Ovary (tissue), 9 donors: ENCODE measurements around the gene PACSIN2. TPM values are rescaled to one million over a fixed set of nuclear protein-coding genes. Genes with fewer than 3 reads are reported as not detected.

Experiments
- DNase-seq, 5 donors: peaks; one replicate each; pipeline ENCODE4 v3.0.0-alpha.2; 2019 to 2020
- H3K27ac ChIP-seq, 2 donors: fragments of 200-600 bp; one replicate each; pipeline versions ENCODE4 v1.5.1 to v1.8.0; 2019 to 2022
- H3K27me3 ChIP-seq: fragments of 200-600 bp; one replicate; pipeline ENCODE4 v1.8.0; 2022
- H3K36me3 ChIP-seq: fragments of 200-600 bp; sonication (generic); one replicate; pipeline ENCODE4 v1.5.1; 2019
- H3K4me1 ChIP-seq: one replicate; pipeline ENCODE4 v1.8.1; 2013; ENCODE audit warnings: mild to moderate bottlenecking, moderate library complexity; ENCODE audit not compliant: insufficient read depth
- H3K4me3 ChIP-seq: fragments of 200-600 bp; sonication (generic); one replicate; pipeline ENCODE4 v1.5.1; 2017
- H3K9me3 ChIP-seq, 2 donors: fragments of 200-600 bp in 1 of 2; sonication (generic) in 1 of 2; one replicate each; pipeline versions ENCODE4 v1.5.1 to v1.8.1; 2013 to 2019; ENCODE audit warnings: mild to moderate bottlenecking in 1 of 2, moderate library complexity in 1 of 2
- CTCF ChIP-seq, 3 donors: fragments of 450-650 bp in 2 of 3; fragments of 200-600 bp in 1 of 3; IDR thresholded peaks; one replicate each; pipeline versions ENCODE4 v1.5.1 to v1.8.0; 2016 to 2022; ENCODE audit warnings: antibody characterized with exemption in 3 of 3, mild to moderate bottlenecking in 1 of 3
- EP300 ChIP-seq: sonication (generic); formaldehyde crosslinking; IDR thresholded peaks from one replicate; pipeline ENCODE4 v1.6.1; 2017; ENCODE audit warnings: antibody characterized with exemption
- POLR2A ChIP-seq: fragments of 450-650 bp; IDR thresholded peaks from one replicate; pipeline ENCODE4 v1.6.1; 2017; ENCODE audit warnings: antibody characterized with exemption, mild to moderate bottlenecking, moderate library complexity
- WGBS, 3 donors: extraction: QIAGEN DNeasy Blood & Tissue Kit in 1 of 3; methylation state at CpG; one replicate each; pipeline versions ENCODE4 v1.1.5 to v1.1.7; 2013 to 2017; 5-methylcytosine and 5-hydroxymethylcytosine counted together
- intact Hi-C, 4 donors: fragments of 100-400 bp; cut with DNase I; formaldehyde crosslinking; loops; one replicate each; pipeline versions ENCODE4 v1.11.0 to v1.15.1; 2022 to 2023
- polyA plus RNA-seq, 2 donors: library from polyadenylated mRNA; stranded (reverse); fragments of 200-250 nt in 1 of 2; fragments of 350-450 nt in 1 of 2; fragmentation: Illumina TruSeq in 1 of 2; extraction: RNeasy Lipid Tissue Mini Kit (QIAGEN cat#74804) in 1 of 2; gene quantifications; one replicate each; pipeline ENCODE4 v1.2.3, GENCODE V29; 2013 to 2014
- total RNA-seq, 7 donors: library from RNA; depleted of rRNA in 2 of 7; stranded (reverse); fragments of >200 nt in 2 of 7; fragmentation: NEBNext Ultra II Directional in 3 of 7; extraction: Animal tissue kit (Norgen Biotek cat#: 25700) in 3 of 7; gene quantifications; one replicate each; pipeline versions ENCODE4 v1.1.0 to v1.2.4, GENCODE V29; 2016 to 2023
- donor health status: DM: no; HTN: no; CAD: no; lungs with moderate emphysema.
- donor health status: DM: no; HTN: no; CAD: no.
- donor health status: Bipolar disorder and iron deficiency.
- donor health status: DM: yes; HTN: yes; CAD: no.
- donor health status: DM: no; HTN: no; CAD: no.
- donor health status: DM: yes; HTN: yes; CAD: no.

Gene PACSIN2
- total and polyA plus RNA-seq, 9 donors, result 25.5 to 60.0 (median 48.0) TPM

- no peak for TF ChIP-seq EP300
- no peak for TF ChIP-seq CTCF (IDR thresholded peaks at IDR 0.05)
- TF ChIP-seq POLR2A, result no peak
- H3K4me3 ChIP-seq, result no peak overlapping the region
- H3K27ac ChIP-seq, result no peak overlapping the region
- no peaks in the 10 kb centered on the region for H3K36me3 ChIP-seq
- WGBS, 3 donors, result 32 to 38% (median 36%) methylated on average over 10 of the region's 10 CpGs
- H3K27me3 ChIP-seq, result no peaks in the 10 kb centered on the region
- no peaks in the 10 kb centered on the region for H3K9me3 ChIP-seq
- intact Hi-C loops, result loop anchor here in 2 of 4 donors (2.0 to 10.0 kb wide), 2 partner anchors 27 to 239 kb away; no protein-coding TSS in a partner anchor
- DNase-seq, result no peak
- peaks cover 25% of the 10 kb centered on the region for H3K4me1 ChIP-seq
Measured at GRCh38 chr22:42933485-42934091, 81.4 kb downstream of the PACSIN2 start.

- no peak overlapping the region for H3K4me3 ChIP-seq
- no peaks in the 10 kb centered on the region for H3K27me3 ChIP-seq
- WGBS, 3 donors, result 71 to 81% (median 72%) methylated on average over 4 of the region's 4 CpGs
- TF ChIP-seq EP300, result no peak
- TF ChIP-seq CTCF (IDR thresholded peaks at IDR 0.05), result no peak
- TF ChIP-seq POLR2A, result no peak
- intact Hi-C loops, result loop anchor here in 2 of 4 donors (2.0 to 10.0 kb wide), 2 partner anchors 26 to 238 kb away; no protein-coding TSS in a partner anchor
- no peak for DNase-seq
- H3K27ac ChIP-seq, result no peak overlapping the region
- H3K36me3 ChIP-seq, result no peaks in the 10 kb centered on the region
- H3K9me3 ChIP-seq, result no peaks in the 10 kb centered on the region
- H3K4me1 ChIP-seq, result peaks cover 22% of the 10 kb centered on the region
Measured at GRCh38 chr22:42932857-42933484, 82.0 kb downstream of the PACSIN2 start.

- H3K4me1 ChIP-seq, result peaks cover 22% of the 10 kb centered on the region
- H3K36me3 ChIP-seq, result no peaks in the 10 kb centered on the region
- intact Hi-C loops, result loop anchor here in 2 of 4 donors (2.0 to 10.0 kb wide), 2 partner anchors 25 to 237 kb away; no protein-coding TSS in a partner anchor
- DNase-seq, result no peak
- H3K27me3 ChIP-seq, result no peaks in the 10 kb centered on the region
- no peak overlapping the region for H3K4me3 ChIP-seq
- H3K27ac ChIP-seq, result no peak overlapping the region
- no peaks in the 10 kb centered on the region for H3K9me3 ChIP-seq
- 91 to 94% (median 92%) methylated on average over 4 of the region's 4 CpGs for WGBS, 3 donors
- TF ChIP-seq CTCF (IDR thresholded peaks at IDR 0.05), result no peak
- no peak for TF ChIP-seq POLR2A
- no peak for TF ChIP-seq EP300
Measured at GRCh38 chr22:42932197-42932519, 82.8 kb downstream of the PACSIN2 start.

- 28 to 35% (median 29%) methylated on average over 10 of the region's 10 CpGs for WGBS, 3 donors
Measured at GRCh38 chr22:42931421-42932196, 83.3 kb downstream of the PACSIN2 start.

More at GRCh38 chr22:42931421-42932196, 83.3 kb downstream of the PACSIN2 start:
- intact Hi-C loops, result loop anchor here in 2 of 4 donors (2.0 to 10.0 kb wide), 2 partner anchors 25 to 237 kb away; no protein-coding TSS in a partner anchor
- no peaks in the 10 kb centered on the region for H3K36me3 ChIP-seq
- H3K27me3 ChIP-seq, result no peaks in the 10 kb centered on the region
- no peak for TF ChIP-seq EP300
- no peak for TF ChIP-seq POLR2A
- peaks cover 25% of the 10 kb centered on the region for H3K4me1 ChIP-seq
- no peak for DNase-seq
- H3K9me3 ChIP-seq, result no peaks in the 10 kb centered on the region
- H3K4me3 ChIP-seq, result no peak overlapping the region
- no peak overlapping the region for H3K27ac ChIP-seq
